Panc1 (cell line): ENCODE measurements around the gene TUBB4B. TPM values are rescaled to one million over a fixed set of nuclear protein-coding genes. Genes with fewer than 3 reads are reported as not detected.

Experiments
- ATAC-seq: fragments of 200-7000 bp; cut with Tn5 transposase; 2 replicates; pipeline ENCODE4 v1.9.1; 2020; ENCODE audit warnings: mild to moderate bottlenecking, moderate library complexity
- BruUV-seq: library from RNA; stranded (reverse); fragments of 400-500 nt; replicated peaks from 2 replicates; lab custom pipeline; 2021; lab: Mats Ljungman, UMichigan
- CTCF ChIA-PET: fragments of 300-600 bp; sonication (Branson Sonifier 250); formaldehyde crosslinking; loops from one replicate; lab custom pipeline; 2022; ENCODE audit warnings: antibody characterized with exemption; lab: Charles Lee
- POLR2A ChIA-PET: fragments of 300-600 bp; sonication (Branson Sonifier 250); formaldehyde crosslinking; loops from one replicate; lab custom pipeline; 2022; ENCODE audit warnings: antibody characterized with exemption; lab: Charles Lee
- DNase-seq: peaks from one replicate; pipeline ENCODE4 v3.0.0-alpha.2; 2010; ENCODE audit warnings: low read depth, low spot score
- H3K27ac ChIP-seq: 2 replicates; pipeline ENCODE4 v1.5.1; 2011; ENCODE audit warnings: mild to moderate bottlenecking, low read length, inconsistent platforms
- H3K27me3 ChIP-seq: fragments of 200-500 bp; sonication (Bioruptor generic); 2 replicates; pipeline ENCODE4 v1.6.0; 2014; ENCODE audit warnings: low read length, inconsistent platforms; ENCODE audit not compliant: control insufficient read depth, insufficient read depth
- H3K36me3 ChIP-seq: fragments of 200-500 bp; sonication (Bioruptor generic); 2 replicates; pipeline ENCODE4 v1.5.1; 2014; ENCODE audit warnings: inconsistent platforms, mild to moderate bottlenecking, low read length, moderate library complexity; ENCODE audit not compliant: control insufficient read depth, insufficient read depth
- H3K4me1 ChIP-seq: 2 replicates; pipeline ENCODE4 v1.5.1; 2011; ENCODE audit warnings: inconsistent platforms, mild to moderate bottlenecking, low read length, moderate library complexity; ENCODE audit not compliant: control insufficient read depth, insufficient read depth
- H3K4me3 ChIP-seq, 2 experiments: 2 replicates each; pipeline ENCODE4 v1.5.1; 2011 to 2012; ENCODE audit warnings: low read depth in 2 of 2, low read length in 2 of 2, mild to moderate bottlenecking in 2 of 2, inconsistent platforms in 1 of 2, moderate library complexity in 1 of 2
- H3K9me3 ChIP-seq: fragments of 200-500 bp; sonication (Bioruptor generic); 2 replicates; pipeline ENCODE4 v1.5.1; 2014; ENCODE audit warnings: low read depth, mild to moderate bottlenecking, inconsistent platforms, low read length, moderate library complexity; ENCODE audit not compliant: control insufficient read depth, insufficient read depth
- CTCF ChIP-seq: fragments of 450-650 bp; IDR thresholded peaks from 2 replicates; pipeline ENCODE4 v1.5.1; 2017; ENCODE audit warnings: mild to moderate bottlenecking
- POLR2AphosphoS5 ChIP-seq: IDR thresholded peaks from 2 replicates; pipeline ENCODE4 v1.6.1; 2012; ENCODE audit warnings: mild to moderate bottlenecking, low read depth, low read length, moderate library complexity
- REST ChIP-seq, 2 experiments: IDR thresholded peaks; 2 replicates each; pipeline ENCODE4 v1.6.1; 2011 to 2012; ENCODE audit warnings: low read depth in 2 of 2, control low read depth in 1 of 2, low read length in 1 of 2, mild to moderate bottlenecking in 1 of 2, moderate library complexity in 1 of 2; ENCODE audit not compliant: insufficient read depth in 1 of 2
- SIN3A ChIP-seq: IDR thresholded peaks from 2 replicates; pipeline ENCODE4 v1.6.1; 2012; ENCODE audit warnings: low read depth, mild to moderate bottlenecking, low read length, moderate library complexity, borderline replicate concordance; ENCODE audit not compliant: insufficient read depth
- TCF7L2 ChIP-seq: IDR thresholded peaks from 2 replicates; pipeline ENCODE4 v1.6.1; 2011; ENCODE audit warnings: mild to moderate bottlenecking, low read depth, low read length, inconsistent platforms
- in situ Hi-C: cut with HindIII; loops from 2 replicates; pipeline ENCODE4 v1.10.0; 2016; ENCODE audit warnings: low sequenced_read_pairs, low pct_unique_long_range_greater_than_20kb
- intact Hi-C: fragments of 100-400 bp; cut with micrococcal nuclease; formaldehyde crosslinking; loops from one replicate; pipeline ENCODE4 v1.10.0; 2022; ENCODE audit not compliant: unreplicated experiment
- total RNA-seq: library from RNA; stranded (reverse); gene quantifications from one replicate; pipeline ENCODE4 v1.2.1, GENCODE V29; 2021; ENCODE audit not compliant: unreplicated experiment

Gene TUBB4B
- total RNA-seq, 1 experiment from 2014 or later: 265 TPM

GRCh38 chr9:137234758-137235423 lies 6.2 kb upstream of the TUBB4B start:
- no TSS peak for BruUV-seq
- H3K27me3 ChIP-seq: no peaks in the 10 kb centered on the region
- ATAC-seq (no peak), DNase-seq (no peak)
- in situ Hi-C loops (no loop called here), intact Hi-C loops (no loop called here)
- no peak overlapping the region for H3K27ac ChIP-seq
- H3K4me3 ChIP-seq: no peak overlapping the region
- H3K4me1 ChIP-seq: peaks cover 26% of the 10 kb centered on the region
- H3K36me3 ChIP-seq: no peaks in the 10 kb centered on the region
- TF ChIP-seq TCF7L2 (no peak), REST (IDR thresholded peaks at IDR 0.05; ENCODE audit: insufficient read depth in 1 of 2, low read depth in 2 of 2, low read length in 1 of 2) (no peak), POLR2AphosphoS5 (no peak), CTCF (no peak), SIN3A (no peak)
- POLR2A ChIA-PET: no interaction called here
- CTCF ChIA-PET: no interaction called here
- H3K9me3 ChIP-seq: no peaks in the 10 kb centered on the region

- intact Hi-C loops: no loop called here
- TF ChIP-seq POLR2AphosphoS5 (no peak), SIN3A (no peak), TCF7L2 (no peak), CTCF (no peak), REST (IDR thresholded peaks at IDR 0.05; ENCODE audit: insufficient read depth in 1 of 2, low read depth in 2 of 2, low read length in 1 of 2) (no peak)
- ChIA-PET POLR2A (no interaction called here), CTCF (interaction anchor here (0.6 to 1.0 kb wide), 3 partner anchors 9 to 120 kb away, joined by 3 read pairs; no protein-coding TSS in a partner anchor)
- ATAC-seq: no peak
- in situ Hi-C loops: no loop called here
- H3K36me3 ChIP-seq: no peaks in the 10 kb centered on the region; the same call in 1 of the 2 replicates
- no TSS peak for BruUV-seq
- no peak overlapping the region for H3K27ac ChIP-seq
- H3K9me3 ChIP-seq: no peaks in the 10 kb centered on the region
- H3K4me3 ChIP-seq: no peak overlapping the region
- peaks cover 26% of the 10 kb centered on the region for H3K4me1 ChIP-seq
- no peak for DNase-seq
- no peaks in the 10 kb centered on the region for H3K27me3 ChIP-seq
Measured at GRCh38 chr9:137235424-137236237, 5.5 kb upstream of the TUBB4B start.
